Fibroblast of lung (primary cell): ENCODE measurements around the gene EIF4EBP2.

Experiments
- CTCF ChIP-seq, 2 donors: IDR thresholded peaks in 1 of 2; conservative IDR thresholded peaks in 1 of 2; 1 replicate in 1 of 2; 2 replicates in 1 of 2; pipeline ENCODE4 v1.5.1; 2011 to 2012; ENCODE audit warnings: low read length in 2 of 2, control low read depth in 1 of 2, inconsistent platforms in 1 of 2, low read depth in 1 of 2, mild to moderate bottlenecking in 1 of 2
- EZH2 ChIP-seq: IDR thresholded peaks from 2 replicates; pipeline ENCODE4 v1.5.1; 2012; ENCODE audit warnings: low read length, control low read depth, mild to moderate bottlenecking; ENCODE audit errors: missing control alignments

GRCh38 chr10:70448236-70448635, 44.3 kb downstream of the EIF4EBP2 start:
- TF ChIP-seq CTCF (conservative IDR thresholded peaks at IDR 0.05 in 1 of 2, IDR thresholded peaks at IDR 0.05 in 1 of 2; ENCODE audit: low read depth in 1 of 2, low read length in 2 of 2) (no peak), EZH2 (no peak)
